Type B pancreatic cell (in vitro differentiated cells): ENCODE measurements around the gene HSP90AB1. TPM values are rescaled to one million over a fixed set of nuclear protein-coding genes. Genes with fewer than 3 reads are reported as not detected.

Experiments used
- DNase-seq: peaks from one replicate; pipeline ENCODE4 v3.0.0; 2021; ENCODE audit warnings: mixed read lengths; ENCODE audit not compliant: unreplicated experiment; ENCODE audit errors: extremely low spot score
- H3K27ac Mint-ChIP-seq: 2 replicates; pipeline ENCODE4 v1.8.0; 2021; ENCODE audit warnings: mild to moderate bottlenecking, mixed read lengths
- H3K27me3 Mint-ChIP-seq: 2 replicates; pipeline ENCODE4 v1.8.0; 2021; ENCODE audit warnings: mixed read lengths
- H3K36me3 Mint-ChIP-seq: 2 replicates; pipeline ENCODE4 v1.8.0; 2021; ENCODE audit warnings: mixed read lengths
- H3K4me1 Mint-ChIP-seq: one replicate; pipeline ENCODE4 v1.8.0; 2021; ENCODE audit warnings: mixed read lengths; ENCODE audit not compliant: unreplicated experiment
- H3K4me3 Mint-ChIP-seq: 2 replicates; pipeline ENCODE4 v1.8.0; 2021; ENCODE audit warnings: mild to moderate bottlenecking, mixed read lengths
- H3K9me3 Mint-ChIP-seq: 2 replicates; pipeline ENCODE4 v1.8.0; 2021; ENCODE audit warnings: mixed read lengths
- total RNA-seq: library from RNA; stranded (reverse); gene quantifications from 2 replicates; pipeline ENCODE4 v1.2.1, GENCODE V29; 2021; ENCODE audit warnings: low replicate concordance
- TF ChIP-seq, protein P1 (sequence below): fragments of 200-600 bp; sonication (generic); conservative IDR thresholded peaks from 2 replicates; pipeline ENCODE4 v1.5.0; 2021; ENCODE audit warnings: antibody characterized with exemption, mild to moderate bottlenecking

The HSP90AB1 gene
- total RNA-seq, 1 donor from 2014 or later = 1,082 TPM

DNA sequence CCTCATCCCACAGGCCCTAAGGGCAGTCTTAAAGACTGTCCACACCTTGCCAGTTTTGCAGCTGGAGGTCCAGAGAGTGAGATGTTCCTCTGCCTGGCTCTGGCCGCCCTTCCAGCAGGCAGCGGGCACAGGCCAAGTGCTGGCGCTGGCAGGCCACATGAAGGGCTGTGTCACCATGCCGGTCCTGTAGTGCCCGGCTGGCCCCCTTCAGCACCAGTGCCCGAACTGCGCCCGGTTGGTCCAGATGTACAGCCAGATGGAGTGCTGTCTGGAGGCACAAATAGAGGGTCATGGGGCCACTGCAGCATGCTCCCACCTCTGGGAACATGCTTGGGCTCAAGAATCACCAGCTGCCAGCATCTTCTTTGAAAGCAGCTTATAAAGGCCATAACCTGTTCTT lies 14.7 kb downstream of the HSP90AB1 start:
- TF ChIP-seq, protein P1, sequence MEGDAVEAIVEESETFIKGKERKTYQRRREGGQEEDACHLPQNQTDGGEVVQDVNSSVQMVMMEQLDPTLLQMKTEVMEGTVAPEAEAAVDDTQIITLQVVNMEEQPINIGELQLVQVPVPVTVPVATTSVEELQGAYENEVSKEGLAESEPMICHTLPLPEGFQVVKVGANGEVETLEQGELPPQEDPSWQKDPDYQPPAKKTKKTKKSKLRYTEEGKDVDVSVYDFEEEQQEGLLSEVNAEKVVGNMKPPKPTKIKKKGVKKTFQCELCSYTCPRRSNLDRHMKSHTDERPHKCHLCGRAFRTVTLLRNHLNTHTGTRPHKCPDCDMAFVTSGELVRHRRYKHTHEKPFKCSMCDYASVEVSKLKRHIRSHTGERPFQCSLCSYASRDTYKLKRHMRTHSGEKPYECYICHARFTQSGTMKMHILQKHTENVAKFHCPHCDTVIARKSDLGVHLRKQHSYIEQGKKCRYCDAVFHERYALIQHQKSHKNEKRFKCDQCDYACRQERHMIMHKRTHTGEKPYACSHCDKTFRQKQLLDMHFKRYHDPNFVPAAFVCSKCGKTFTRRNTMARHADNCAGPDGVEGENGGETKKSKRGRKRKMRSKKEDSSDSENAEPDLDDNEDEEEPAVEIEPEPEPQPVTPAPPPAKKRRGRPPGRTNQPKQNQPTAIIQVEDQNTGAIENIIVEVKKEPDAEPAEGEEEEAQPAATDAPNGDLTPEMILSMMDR = no peak
- peaks cover under 1% of the 10 kb centered on the region for H3K27me3 Mint-ChIP-seq
- DNase-seq = no peak

DNA sequence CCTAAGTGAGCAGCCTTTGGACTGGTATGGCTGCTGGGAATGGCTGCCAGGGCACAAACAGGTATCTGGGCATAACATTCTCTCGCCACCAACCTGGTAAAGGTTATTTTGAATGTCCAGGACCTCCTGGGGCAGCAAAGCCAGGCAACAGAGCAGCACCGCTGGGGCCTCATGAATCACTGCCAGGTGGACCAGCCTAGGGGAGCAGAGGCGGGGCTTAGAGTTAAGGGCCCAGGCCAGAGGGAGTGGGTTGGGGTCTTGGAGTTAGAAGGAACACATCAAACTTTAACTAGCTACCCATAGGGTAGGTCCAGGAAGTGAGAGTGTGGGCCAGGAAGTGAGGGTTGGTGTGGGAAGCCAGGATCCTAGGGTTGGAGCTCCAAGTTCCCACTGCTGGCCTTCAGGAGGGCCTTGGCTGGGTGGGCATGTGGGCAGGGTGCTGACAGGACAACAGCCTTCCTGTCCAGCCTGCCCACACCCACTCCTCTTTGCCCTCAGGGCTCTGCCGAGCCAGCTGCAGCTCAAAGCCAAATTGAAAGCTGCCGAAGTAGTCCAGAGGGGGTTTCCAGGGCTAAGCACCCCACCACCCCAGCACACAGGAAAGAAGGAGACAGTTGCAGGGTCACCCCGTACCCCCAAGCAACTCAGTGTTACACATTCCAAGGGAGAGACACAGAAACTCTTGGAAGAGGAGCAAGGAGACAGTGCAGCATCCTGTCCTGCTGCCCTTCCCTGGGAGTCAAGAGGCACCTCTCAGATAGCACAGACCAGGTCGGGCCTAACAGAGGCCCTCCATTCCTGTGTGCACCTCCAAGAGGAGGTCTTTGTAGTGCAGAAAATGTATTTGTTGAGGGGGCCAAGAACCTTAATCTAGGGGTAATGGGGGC lies 15.8 kb downstream of the HSP90AB1 start:
- H3K4me3 Mint-ChIP-seq = peak overlapping the region; percentile 93
- no peaks in the 10 kb centered on the region for H3K36me3 Mint-ChIP-seq
- peaks cover 37% of the 10 kb centered on the region for H3K4me1 Mint-ChIP-seq
- H3K27me3 Mint-ChIP-seq = peaks cover 5% of the 10 kb centered on the region
- DNase-seq = no peak
- peak overlapping the region; percentile 74 for H3K27ac Mint-ChIP-seq
- H3K9me3 Mint-ChIP-seq = no peaks in the 10 kb centered on the region
- TF ChIP-seq, protein P1 = no peak

More for the DNA sequence above, 14.7 kb downstream of the HSP90AB1 start:
- Mint-ChIP-seq H3K9me3 (no peaks in the 10 kb centered on the region), H3K36me3 (no peaks in the 10 kb centered on the region), H3K4me3 (no peak overlapping the region), H3K27ac (no peak overlapping the region), H3K4me1 (peaks cover 40% of the 10 kb centered on the region)

DNA sequence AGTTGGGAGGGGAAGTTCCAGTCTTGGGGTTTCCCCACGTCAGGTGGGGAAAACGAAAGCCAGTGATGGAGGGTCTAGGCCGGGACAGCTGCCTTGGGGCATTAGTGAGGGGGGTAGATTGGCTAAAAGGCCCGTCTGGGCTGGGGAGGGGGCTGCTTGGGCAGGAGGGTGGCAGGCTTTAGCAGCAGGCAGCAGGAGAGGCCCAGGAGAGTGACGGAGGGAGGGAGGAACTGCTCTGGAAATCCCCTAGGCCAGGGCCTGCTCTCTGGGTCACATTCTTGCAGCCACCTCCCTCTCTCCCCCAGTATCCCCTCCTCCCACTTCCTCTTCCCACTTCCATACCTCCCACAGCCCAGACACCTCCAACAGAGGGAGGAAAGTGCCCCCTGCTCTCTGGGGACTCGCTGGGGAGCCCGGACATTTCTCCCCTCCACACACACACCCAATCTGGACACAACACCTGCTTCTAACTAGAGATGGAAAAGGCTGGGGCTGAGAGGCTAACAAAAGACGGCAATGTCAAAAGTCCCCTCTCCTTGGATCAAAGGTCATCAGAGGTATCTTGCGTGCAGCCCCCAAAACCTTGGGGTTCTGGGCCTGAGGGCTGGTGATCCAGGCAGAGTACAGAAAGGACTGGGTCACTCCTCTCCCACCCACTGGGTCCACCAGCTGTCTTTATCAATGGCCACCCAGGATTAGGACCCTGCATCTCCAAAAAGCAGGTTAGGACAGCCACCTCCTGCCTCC lies 16.6 kb downstream of the HSP90AB1 start:
- Mint-ChIP-seq H3K27me3 (peaks cover 11% of the 10 kb centered on the region), H3K27ac (peak overlapping the region; percentile 74), H3K36me3 (no peaks in the 10 kb centered on the region), H3K9me3 (no peaks in the 10 kb centered on the region), H3K4me1 (peaks cover 28% of the 10 kb centered on the region), H3K4me3 (peak overlapping the region; percentile 93)
- no peak for DNase-seq
- TF ChIP-seq, protein P1 = no peak

DNA sequence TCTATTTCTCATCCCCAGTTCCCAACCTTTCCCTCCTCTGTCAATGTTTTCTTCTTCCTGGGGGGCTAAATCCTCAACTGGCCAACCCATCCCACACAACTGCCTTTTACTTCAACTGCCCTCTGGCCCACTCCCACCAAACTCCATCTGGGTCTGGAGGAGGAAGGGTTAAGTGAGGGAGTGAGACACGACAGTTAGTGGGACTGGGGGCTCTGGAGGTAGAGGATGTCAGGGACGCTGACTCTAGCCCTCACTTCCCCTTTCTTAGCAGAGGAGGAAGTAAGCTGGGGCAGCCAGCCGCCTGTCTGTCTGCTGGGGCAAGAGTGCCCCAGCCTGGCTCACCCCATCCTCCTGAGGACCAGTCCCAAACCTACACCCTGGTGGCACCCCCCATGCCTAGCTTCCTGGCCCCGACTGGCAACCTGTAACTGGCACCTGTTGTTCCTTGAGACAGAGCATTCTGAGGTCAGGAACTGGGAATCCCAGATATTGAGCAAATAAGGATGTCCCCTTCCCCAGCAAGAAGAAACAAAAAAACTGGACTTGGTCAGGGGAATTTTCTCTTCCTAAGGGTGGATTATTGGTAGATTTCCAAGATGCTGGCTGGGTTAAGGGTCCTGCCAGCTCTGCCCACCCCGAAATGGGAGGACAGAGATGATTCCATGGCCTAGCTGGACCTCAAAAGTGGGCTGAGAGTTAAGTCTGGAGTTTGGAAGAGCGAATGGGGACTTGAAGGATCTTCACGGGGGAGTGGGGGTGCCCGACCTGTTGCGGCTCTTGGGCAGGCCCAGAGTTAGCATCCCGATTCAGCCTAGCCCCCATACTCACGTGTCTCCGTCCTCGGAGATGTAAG lies 17.5 kb downstream of the HSP90AB1 start:
- Mint-ChIP-seq H3K4me3 (peak overlapping the region; percentile 93), H3K4me1 (peaks cover 23% of the 10 kb centered on the region), H3K36me3 (no peaks in the 10 kb centered on the region), H3K9me3 (no peaks in the 10 kb centered on the region), H3K27ac (peak overlapping the region; percentile 87), H3K27me3 (peaks cover 19% of the 10 kb centered on the region)
- no peak for DNase-seq
- TF ChIP-seq, protein P1 = no peak

DNA sequence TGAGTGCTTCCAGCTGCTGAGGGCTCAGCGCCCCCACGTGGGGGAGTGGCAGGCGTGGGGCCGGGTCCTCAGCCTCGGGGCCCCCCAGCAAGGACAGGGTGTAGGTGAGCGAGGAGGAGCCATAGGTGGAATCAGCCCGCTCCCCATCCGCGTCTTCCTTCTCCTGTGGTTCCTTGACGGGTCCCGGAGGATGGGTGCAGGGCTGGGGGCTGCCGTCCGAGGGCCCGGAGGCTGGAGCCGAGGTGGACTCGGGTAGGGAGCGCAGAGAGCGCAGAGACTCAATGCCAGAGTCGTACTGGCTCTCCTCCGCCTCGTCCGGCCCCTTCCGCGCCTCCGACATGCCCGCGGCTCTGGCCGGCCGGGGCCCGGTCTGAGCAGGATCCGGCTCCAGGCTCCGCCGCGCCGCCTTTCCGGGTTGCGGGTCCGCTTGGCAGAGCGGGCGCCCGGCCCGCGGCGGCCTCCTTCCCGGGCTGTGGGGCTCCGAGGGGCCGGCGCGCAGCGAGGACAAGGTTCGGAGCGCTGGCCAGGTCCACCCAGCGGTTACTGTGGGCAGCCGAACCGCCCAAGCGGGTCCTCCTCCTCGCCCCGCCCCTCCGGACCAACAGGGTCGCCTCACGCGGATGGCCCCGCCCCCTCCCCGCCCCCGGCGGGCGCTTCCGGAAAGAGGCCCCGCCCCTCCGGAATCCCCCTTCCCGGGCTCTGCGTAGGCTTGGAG lies 18.3 kb downstream of the HSP90AB1 start, which contains the start of gene NFKBIE:
Gene NFKBIE (minus strand): TSS at position 545 of the 715 bp plus-strand sequence. CDS start 205 bp downstream, at position 340.
- Mint-ChIP-seq H3K27me3 (peaks cover 27% of the 10 kb centered on the region), H3K4me1 (peaks cover 23% of the 10 kb centered on the region), H3K9me3 (no peaks in the 10 kb centered on the region), H3K36me3 (no peaks in the 10 kb centered on the region), H3K4me3 (peak within 1 kb of the TSS; percentile 93), H3K27ac (peak within 1 kb of the TSS; percentile 87)
- DNase-seq = peak; percentile 94
- TF ChIP-seq, protein P1 = peak; percentile 26
